ENCODE measurements around the gene FNDC3B. TPM values are rescaled to one million over a fixed set of nuclear protein-coding genes. Genes with fewer than 3 reads are reported as not detected.

Gene FNDC3B
- total and polyA plus RNA-seq, 4 donors: 23.3 to 74.2 (median 32.9) TPM

DNA sequence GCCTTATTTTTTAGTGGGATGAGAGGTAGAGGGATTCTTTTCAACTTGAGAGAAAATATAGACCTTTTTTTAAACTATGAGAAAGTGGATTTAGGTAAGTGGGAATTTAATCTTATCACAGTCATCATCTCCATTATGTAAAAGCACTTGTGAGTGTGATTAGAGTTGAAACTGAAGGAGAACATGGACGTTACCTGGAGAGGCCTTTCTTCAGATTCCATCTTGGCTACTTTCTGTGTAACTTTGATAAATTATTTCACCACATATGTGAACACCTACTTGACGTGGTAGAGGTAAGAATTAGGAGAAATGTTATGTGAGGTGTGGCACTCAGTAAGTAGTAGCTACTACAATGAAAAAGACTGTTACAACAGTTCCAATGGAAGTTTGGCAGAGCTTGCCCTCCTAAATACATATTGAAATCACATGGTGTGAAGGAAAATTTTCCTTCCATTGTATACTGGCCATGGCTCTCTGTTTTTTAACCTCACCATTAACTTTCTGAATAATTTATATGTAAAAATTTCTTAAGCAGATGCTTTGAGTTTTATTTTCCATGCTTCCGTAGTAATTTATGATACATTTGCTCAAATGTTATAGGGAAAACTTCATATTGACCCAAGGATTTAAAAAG is 193.3 kb downstream of the FNDC3B start:
- no peaks in the 10 kb centered on the region for H3K27me3 ChIP-seq (ENCODE audit: control insufficient read depth in 4 of 4, insufficient read depth in 4 of 4, low read length in 3 of 4)

DNA sequence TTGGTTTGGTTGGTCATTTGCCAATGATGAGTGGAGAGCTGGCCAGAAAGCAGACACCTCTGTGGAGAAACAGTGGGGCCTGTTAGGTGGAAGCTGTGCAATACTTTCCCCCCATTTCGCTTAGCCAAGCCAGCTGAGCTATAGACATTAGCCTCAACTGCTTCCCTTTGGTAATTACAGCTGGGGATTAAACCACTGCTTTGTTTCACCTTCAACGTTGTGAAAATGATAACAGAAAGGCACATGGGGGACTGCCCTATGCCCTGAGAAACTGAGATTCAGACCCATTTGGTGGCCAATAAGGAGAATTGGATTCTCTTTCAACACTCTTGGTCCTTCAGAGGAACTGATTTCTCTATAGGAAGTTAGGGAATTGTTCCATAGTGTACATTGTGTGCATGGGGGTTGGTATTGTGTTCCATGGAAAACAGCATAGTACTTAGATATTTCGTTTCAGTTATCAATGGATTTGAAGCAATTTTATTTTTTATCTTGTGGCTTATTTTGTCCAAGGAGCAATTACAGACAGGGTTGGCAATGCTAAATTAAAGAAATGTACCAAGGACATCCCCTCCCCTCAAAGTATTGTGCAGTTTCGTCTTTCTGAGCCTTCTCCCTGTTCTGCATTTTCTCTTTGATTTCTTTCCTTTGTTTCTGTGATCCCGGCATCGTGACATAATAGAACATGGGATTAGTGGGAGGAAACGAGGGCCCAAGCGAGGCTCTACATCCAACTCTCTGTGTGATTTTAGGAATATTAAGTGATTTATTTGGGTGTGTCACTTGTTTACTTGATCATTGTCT is 194.3 kb downstream of the FNDC3B start:
- Histone ChIP-seq H3K27ac (ENCODE audit: low read depth in 1 of 2, low read length in 2 of 2) (no peak overlapping the region), H3K9me3 (ENCODE audit: control insufficient read depth in 4 of 4, low read length in 3 of 4) (no peaks in the 10 kb centered on the region), H3K4me3 (ENCODE audit: low read depth in 1 of 3, low read length in 3 of 3) (no peak overlapping the region), H3K36me3 (ENCODE audit: control insufficient read depth in 4 of 4, insufficient read depth in 3 of 4, low read depth in 1 of 4, low read length in 3 of 4) (peaks cover 0 to 5% (median 2%) of the 10 kb centered on the region in 4 donors), H3K4me1 (ENCODE audit: control insufficient read depth in 4 of 4, insufficient read depth in 4 of 4, low read length in 3 of 4) (peaks cover 0 to 11% (median 3%) of the 10 kb centered on the region in 4 donors), H3K27me3 (ENCODE audit: control insufficient read depth in 4 of 4, insufficient read depth in 4 of 4, low read length in 3 of 4) (no peaks in the 10 kb centered on the region), H3K9ac (ENCODE audit: low read depth in 1 of 2, low read length in 2 of 2) (no peak overlapping the region)
- TF ChIP-seq, protein P1, sequence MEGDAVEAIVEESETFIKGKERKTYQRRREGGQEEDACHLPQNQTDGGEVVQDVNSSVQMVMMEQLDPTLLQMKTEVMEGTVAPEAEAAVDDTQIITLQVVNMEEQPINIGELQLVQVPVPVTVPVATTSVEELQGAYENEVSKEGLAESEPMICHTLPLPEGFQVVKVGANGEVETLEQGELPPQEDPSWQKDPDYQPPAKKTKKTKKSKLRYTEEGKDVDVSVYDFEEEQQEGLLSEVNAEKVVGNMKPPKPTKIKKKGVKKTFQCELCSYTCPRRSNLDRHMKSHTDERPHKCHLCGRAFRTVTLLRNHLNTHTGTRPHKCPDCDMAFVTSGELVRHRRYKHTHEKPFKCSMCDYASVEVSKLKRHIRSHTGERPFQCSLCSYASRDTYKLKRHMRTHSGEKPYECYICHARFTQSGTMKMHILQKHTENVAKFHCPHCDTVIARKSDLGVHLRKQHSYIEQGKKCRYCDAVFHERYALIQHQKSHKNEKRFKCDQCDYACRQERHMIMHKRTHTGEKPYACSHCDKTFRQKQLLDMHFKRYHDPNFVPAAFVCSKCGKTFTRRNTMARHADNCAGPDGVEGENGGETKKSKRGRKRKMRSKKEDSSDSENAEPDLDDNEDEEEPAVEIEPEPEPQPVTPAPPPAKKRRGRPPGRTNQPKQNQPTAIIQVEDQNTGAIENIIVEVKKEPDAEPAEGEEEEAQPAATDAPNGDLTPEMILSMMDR (IDR thresholded peaks at IDR 0.05; ENCODE audit: low read depth, low read length, missing input control): no peak
- TF ChIP-seq SP1 (IDR thresholded peaks at IDR 0.05): no peak
- TF ChIP-seq, protein P2, sequence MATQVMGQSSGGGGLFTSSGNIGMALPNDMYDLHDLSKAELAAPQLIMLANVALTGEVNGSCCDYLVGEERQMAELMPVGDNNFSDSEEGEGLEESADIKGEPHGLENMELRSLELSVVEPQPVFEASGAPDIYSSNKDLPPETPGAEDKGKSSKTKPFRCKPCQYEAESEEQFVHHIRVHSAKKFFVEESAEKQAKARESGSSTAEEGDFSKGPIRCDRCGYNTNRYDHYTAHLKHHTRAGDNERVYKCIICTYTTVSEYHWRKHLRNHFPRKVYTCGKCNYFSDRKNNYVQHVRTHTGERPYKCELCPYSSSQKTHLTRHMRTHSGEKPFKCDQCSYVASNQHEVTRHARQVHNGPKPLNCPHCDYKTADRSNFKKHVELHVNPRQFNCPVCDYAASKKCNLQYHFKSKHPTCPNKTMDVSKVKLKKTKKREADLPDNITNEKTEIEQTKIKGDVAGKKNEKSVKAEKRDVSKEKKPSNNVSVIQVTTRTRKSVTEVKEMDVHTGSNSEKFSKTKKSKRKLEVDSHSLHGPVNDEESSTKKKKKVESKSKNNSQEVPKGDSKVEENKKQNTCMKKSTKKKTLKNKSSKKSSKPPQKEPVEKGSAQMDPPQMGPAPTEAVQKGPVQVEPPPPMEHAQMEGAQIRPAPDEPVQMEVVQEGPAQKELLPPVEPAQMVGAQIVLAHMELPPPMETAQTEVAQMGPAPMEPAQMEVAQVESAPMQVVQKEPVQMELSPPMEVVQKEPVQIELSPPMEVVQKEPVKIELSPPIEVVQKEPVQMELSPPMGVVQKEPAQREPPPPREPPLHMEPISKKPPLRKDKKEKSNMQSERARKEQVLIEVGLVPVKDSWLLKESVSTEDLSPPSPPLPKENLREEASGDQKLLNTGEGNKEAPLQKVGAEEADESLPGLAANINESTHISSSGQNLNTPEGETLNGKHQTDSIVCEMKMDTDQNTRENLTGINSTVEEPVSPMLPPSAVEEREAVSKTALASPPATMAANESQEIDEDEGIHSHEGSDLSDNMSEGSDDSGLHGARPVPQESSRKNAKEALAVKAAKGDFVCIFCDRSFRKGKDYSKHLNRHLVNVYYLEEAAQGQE (IDR thresholded peaks at IDR 0.05): no peak
- DNase-seq (ENCODE audit: low spot score): no peak
- WGBS: 91% methylated on average over 8 of the region's 8 CpGs

More for the DNA sequence above, 193.3 kb downstream of the FNDC3B start:
- Histone ChIP-seq H3K4me3 (ENCODE audit: low read depth in 1 of 3, low read length in 3 of 3) (no peak overlapping the region), H3K36me3 (ENCODE audit: control insufficient read depth in 4 of 4, insufficient read depth in 3 of 4, low read depth in 1 of 4, low read length in 3 of 4) (peaks cover 0 to 7% (median 4%) of the 10 kb centered on the region in 4 donors), H3K9ac (ENCODE audit: low read depth in 1 of 2, low read length in 2 of 2) (no peak overlapping the region), H3K4me1 (ENCODE audit: control insufficient read depth in 4 of 4, insufficient read depth in 4 of 4, low read length in 3 of 4) (peaks cover 0 to 11% (median 3%) of the 10 kb centered on the region in 4 donors), H3K9me3 (ENCODE audit: control insufficient read depth in 4 of 4, low read length in 3 of 4) (no peaks in the 10 kb centered on the region), H3K27ac (ENCODE audit: low read depth in 1 of 2, low read length in 2 of 2) (no peak overlapping the region)
- TF ChIP-seq NR2F2 (IDR thresholded peaks at IDR 0.05) (no peak), HNF4A (conservative IDR thresholded peaks at IDR 0.05) (no peak), TAF1 (conservative IDR thresholded peaks at IDR 0.05) (no peak)
- 93% methylated on average over 3 of the region's 3 CpGs for WGBS
- no peak for DNase-seq (ENCODE audit: low spot score)

DNA sequence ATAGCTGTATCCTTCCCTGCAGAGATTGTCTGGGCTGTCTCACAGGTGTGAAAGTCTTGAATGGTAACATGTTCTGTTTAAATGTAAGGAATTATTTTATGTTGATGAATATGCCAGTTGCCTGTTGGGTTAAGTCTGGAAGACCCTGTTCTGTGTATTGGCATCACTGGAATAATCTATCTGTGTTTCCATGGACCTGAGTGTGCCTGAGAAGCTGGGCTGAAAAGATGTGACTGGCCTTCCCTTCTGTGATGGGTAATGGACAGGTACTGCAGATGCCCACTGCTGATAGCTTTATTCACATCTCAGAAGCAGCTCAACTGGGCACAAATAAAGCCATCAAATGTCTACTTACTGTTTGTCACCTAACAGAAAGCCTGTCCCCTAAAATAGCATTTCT is 196.3 kb downstream of the FNDC3B start:
- Histone ChIP-seq H3K27ac (ENCODE audit: low read depth in 1 of 2, low read length in 2 of 2) (no peak overlapping the region), H3K27me3 (ENCODE audit: control insufficient read depth in 4 of 4, insufficient read depth in 4 of 4, low read length in 3 of 4) (no peaks in the 10 kb centered on the region)
- no peak for TF ChIP-seq YY1 (IDR thresholded peaks at IDR 0.05)
- no peak for TF ChIP-seq FOXA1 (IDR thresholded peaks at IDR 0.05)
- no peak for TF ChIP-seq EGR1 (IDR thresholded peaks at IDR 0.05; ENCODE audit: low read depth in 2 of 2)
- no peak for TF ChIP-seq SP1 (IDR thresholded peaks at IDR 0.05)
- TF ChIP-seq, protein P3, sequence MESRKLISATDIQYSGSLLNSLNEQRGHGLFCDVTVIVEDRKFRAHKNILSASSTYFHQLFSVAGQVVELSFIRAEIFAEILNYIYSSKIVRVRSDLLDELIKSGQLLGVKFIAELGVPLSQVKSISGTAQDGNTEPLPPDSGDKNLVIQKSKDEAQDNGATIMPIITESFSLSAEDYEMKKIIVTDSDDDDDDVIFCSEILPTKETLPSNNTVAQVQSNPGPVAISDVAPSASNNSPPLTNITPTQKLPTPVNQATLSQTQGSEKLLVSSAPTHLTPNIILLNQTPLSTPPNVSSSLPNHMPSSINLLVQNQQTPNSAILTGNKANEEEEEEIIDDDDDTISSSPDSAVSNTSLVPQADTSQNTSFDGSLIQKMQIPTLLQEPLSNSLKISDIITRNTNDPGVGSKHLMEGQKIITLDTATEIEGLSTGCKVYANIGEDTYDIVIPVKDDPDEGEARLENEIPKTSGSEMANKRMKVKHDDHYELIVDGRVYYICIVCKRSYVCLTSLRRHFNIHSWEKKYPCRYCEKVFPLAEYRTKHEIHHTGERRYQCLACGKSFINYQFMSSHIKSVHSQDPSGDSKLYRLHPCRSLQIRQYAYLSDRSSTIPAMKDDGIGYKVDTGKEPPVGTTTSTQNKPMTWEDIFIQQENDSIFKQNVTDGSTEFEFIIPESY (IDR thresholded peaks at IDR 0.05): no peak
- no peak for TF ChIP-seq GABPA (IDR thresholded peaks at IDR 0.05 in 1 of 2, conservative IDR thresholded peaks at IDR 0.05 in 1 of 2)
- TF ChIP-seq HNF4A (conservative IDR thresholded peaks at IDR 0.05): no peak
- TF ChIP-seq JUND (IDR thresholded peaks at IDR 0.05): no peak
- TF ChIP-seq RAD21 (IDR thresholded peaks at IDR 0.05): no peak
- no peak for TF ChIP-seq RXRA (IDR thresholded peaks at IDR 0.05)
- no peak for TF ChIP-seq NR2F2 (IDR thresholded peaks at IDR 0.05)
- TF ChIP-seq TAF1 (conservative IDR thresholded peaks at IDR 0.05): no peak
- TF ChIP-seq FOXA2 (IDR thresholded peaks at IDR 0.05): no peak
- no peak for TF ChIP-seq HNF4G (IDR thresholded peaks at IDR 0.05)
- TF ChIP-seq, protein P1 (IDR thresholded peaks at IDR 0.05; ENCODE audit: low read depth, low read length, missing input control): no peak

More for the DNA sequence above, 196.3 kb downstream of the FNDC3B start:
- Histone ChIP-seq H3K9me3 (ENCODE audit: control insufficient read depth in 4 of 4, low read length in 3 of 4) (no peaks in the 10 kb centered on the region), H3K4me3 (ENCODE audit: low read depth in 1 of 3, low read length in 3 of 3) (no peak overlapping the region), H3K9ac (ENCODE audit: low read depth in 1 of 2, low read length in 2 of 2) (no peak overlapping the region), H3K36me3 (ENCODE audit: control insufficient read depth in 4 of 4, insufficient read depth in 3 of 4, low read depth in 1 of 4, low read length in 3 of 4) (peaks cover 0 to 5% (median 3%) of the 10 kb centered on the region in 4 donors), H3K4me1 (ENCODE audit: control insufficient read depth in 4 of 4, insufficient read depth in 4 of 4, low read length in 3 of 4) (peaks cover 0 to 11% (median 3%) of the 10 kb centered on the region in 4 donors)
- DNase-seq (ENCODE audit: low spot score): no peak

All from liver (tissue), 9 donors.